Cardiac muscle cell (in vitro differentiated cells and primary cell): ENCODE results near the gene KIRREL3. TPM values are rescaled to one million over a fixed set of nuclear protein-coding genes. Genes with fewer than 3 reads are reported as not detected.

ENCODE experiments used
- DNase-seq, 2 donors: peaks; one replicate each; pipeline versions ENCODE4 v3.0.0 to v3.0.0-alpha.2; 2010 to 2017; ENCODE audit warnings: low read depth in 1 of 2, low spot score in 1 of 2
- H3K27ac ChIP-seq: fragments of 200-600 bp; sonication (generic); 2 replicates; pipeline ENCODE4 v1.5.1; 2016
- H3K27me3 ChIP-seq: fragments of 200-600 bp; sonication (generic); 2 replicates; pipeline ENCODE4 v1.6.0; 2016; ENCODE audit warnings: control low read depth
- H3K36me3 ChIP-seq: fragments of 200-600 bp; sonication (generic); 2 replicates; pipeline ENCODE4 v1.5.1; 2016; ENCODE audit warnings: control low read depth
- H3K4me1 ChIP-seq: fragments of 200-600 bp; sonication (generic); 2 replicates; pipeline ENCODE4 v1.8.1; 2017; ENCODE audit warnings: low read depth, mild to moderate bottlenecking, mixed run types
- H3K4me3 ChIP-seq: fragments of 200-600 bp; sonication (generic); 2 replicates; pipeline ENCODE4 v1.5.1; 2016; ENCODE audit warnings: mild to moderate bottlenecking
- H3K9me3 ChIP-seq: fragments of 200-600 bp; sonication (generic); 2 replicates; pipeline ENCODE4 v1.5.1; 2017; ENCODE audit warnings: low read depth, mild to moderate bottlenecking, control low read depth
- CTCF ChIP-seq: IDR thresholded peaks from 2 replicates; pipeline ENCODE4 v1.5.1; 2012; ENCODE audit warnings: low read depth, mild to moderate bottlenecking, low read length
- polyA plus RNA-seq: library from polyadenylated mRNA; unstranded; fragments of >200 nt; fragmentation: Nextera tagmentation; extraction: Ambion mirVana; gene quantifications from 2 replicates; pipeline ENCODE4 v1.2.1, GENCODE V29; 2016
- total RNA-seq: library from RNA; depleted of rRNA; stranded (reverse); fragments of >200 nt; gene quantifications from 2 replicates; pipeline ENCODE4 v1.2.3, GENCODE V29; 2016

Gene KIRREL3
- total and polyA plus RNA-seq, 2 experiments from 2014 or later = 0.12 to 0.89 TPM

DNA sequence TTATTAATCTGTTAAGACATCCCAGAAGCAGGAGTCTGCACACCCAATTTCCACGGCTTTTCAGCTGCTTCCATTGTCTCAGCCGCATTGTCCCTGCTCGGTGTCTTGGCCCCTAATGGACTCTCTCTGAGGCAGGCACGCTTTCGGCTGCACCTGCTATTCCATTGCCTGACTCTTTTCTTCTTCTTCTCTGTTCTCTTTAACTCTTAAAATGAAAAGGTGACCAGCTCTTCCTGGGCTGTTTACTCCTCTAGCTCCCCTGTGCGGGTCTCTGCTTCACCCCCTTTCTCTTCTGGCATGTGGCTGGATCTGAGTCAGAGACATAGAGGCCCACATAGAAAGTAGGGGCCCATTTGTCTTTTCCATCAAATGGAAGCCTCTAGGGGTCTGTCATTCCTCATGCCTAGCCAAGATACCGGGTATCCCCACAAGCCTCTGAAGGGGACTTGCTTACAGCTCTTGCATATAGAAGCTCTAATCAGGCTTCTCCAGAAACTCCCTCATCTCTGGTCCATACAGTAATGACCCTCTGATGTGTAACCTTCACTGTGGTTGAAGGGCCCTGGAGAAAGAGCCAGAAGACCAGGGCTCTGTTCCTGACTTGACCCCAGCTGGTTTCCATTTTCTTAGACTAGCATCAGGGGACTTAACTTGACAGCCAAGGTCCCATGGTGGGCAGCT is 401.2 kb downstream of the KIRREL3 start:
- Histone ChIP-seq H3K36me3 (no peaks in the 10 kb centered on the region), H3K4me1 (peaks cover 11% of the 10 kb centered on the region), H3K9me3 (no peaks in the 10 kb centered on the region), H3K4me3 (no peak overlapping the region), H3K27me3 (peaks cover 57% of the 10 kb centered on the region), H3K27ac (no peak overlapping the region)
- TF ChIP-seq CTCF = no peak
- no peak for DNase-seq

DNA sequence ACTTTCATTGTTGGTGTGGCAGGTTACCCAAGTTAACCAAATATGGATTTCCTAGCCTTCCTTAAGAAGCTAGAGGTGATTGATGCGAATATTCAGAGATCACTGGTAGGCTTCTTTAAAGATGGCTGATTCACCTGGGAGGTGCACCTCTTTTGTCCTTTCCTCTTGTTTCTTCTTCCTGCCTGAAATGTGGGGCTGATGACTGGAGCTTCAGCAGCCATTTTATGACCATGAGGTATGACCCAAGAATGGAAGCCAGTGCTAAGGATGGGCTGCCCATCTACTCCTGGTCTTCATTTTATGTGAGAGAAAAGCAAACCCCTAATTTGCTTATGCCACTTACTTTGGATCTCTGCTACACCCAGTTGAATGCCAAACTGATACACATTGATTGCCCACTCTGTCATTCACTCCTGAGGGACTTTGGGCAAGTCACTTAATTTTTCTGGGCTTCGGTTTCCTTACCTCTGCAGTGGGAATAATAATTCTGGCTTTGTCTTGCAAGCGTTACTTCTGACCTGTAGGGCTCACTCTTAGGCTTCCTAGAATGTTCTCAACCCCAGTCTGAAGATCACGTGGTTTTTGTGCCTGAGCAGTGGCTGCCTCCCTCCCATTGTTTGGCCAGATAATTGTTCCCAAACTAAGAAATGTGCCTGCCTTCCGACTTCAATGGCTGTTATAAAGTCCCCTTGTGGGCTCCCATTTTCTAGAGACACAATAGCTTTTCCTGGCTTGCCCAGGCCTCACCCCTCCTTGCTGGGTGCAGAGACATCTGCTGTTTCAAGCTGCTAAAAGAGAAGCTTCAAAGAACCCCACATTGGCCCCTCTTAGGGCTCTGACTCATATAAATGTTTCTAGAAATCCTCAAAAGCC is 402.0 kb downstream of the KIRREL3 start:
- Histone ChIP-seq H3K36me3 (no peaks in the 10 kb centered on the region), H3K27ac (no peak overlapping the region)
- DNase-seq = no peak

GRCh38 chr11:126597041-126597440 is 403.5 kb downstream of the KIRREL3 start:
- H3K4me3 ChIP-seq = no peak overlapping the region
- no peaks in the 10 kb centered on the region for H3K9me3 ChIP-seq
- peak in 1 of 2 donors; percentile 44 for DNase-seq
- H3K27ac ChIP-seq = no peak overlapping the region
- peaks cover 56% of the 10 kb centered on the region for H3K27me3 ChIP-seq
- H3K4me1 ChIP-seq = peaks cover 11% of the 10 kb centered on the region
- no peaks in the 10 kb centered on the region for H3K36me3 ChIP-seq
- TF ChIP-seq CTCF = no peak

More for the DNA sequence above, 402.0 kb downstream of the KIRREL3 start:
- Histone ChIP-seq H3K4me1 (peaks cover 11% of the 10 kb centered on the region), H3K9me3 (no peaks in the 10 kb centered on the region), H3K4me3 (no peak overlapping the region), H3K27me3 (peaks cover 56% of the 10 kb centered on the region)
- no peak for TF ChIP-seq CTCF

GRCh38 chr11:126596474-126596873 is 404.1 kb downstream of the KIRREL3 start:
- Histone ChIP-seq H3K36me3 (no peaks in the 10 kb centered on the region), H3K9me3 (no peaks in the 10 kb centered on the region), H3K4me1 (peaks cover 11% of the 10 kb centered on the region), H3K27me3 (peaks cover 56% of the 10 kb centered on the region), H3K27ac (no peak overlapping the region), H3K4me3 (no peak overlapping the region)
- TF ChIP-seq CTCF = no peak
- DNase-seq = no peak

- TF ChIP-seq CTCF = no peak
- Histone ChIP-seq H3K4me1 (peaks cover 11% of the 10 kb centered on the region), H3K9me3 (no peaks in the 10 kb centered on the region), H3K36me3 (no peaks in the 10 kb centered on the region), H3K27me3 (peaks cover 56% of the 10 kb centered on the region), H3K4me3 (no peak overlapping the region), H3K27ac (no peak overlapping the region)
- no peak for DNase-seq
These were observed 405.0 kb downstream of the KIRREL3 start for GRCh38 chr11:126595560-126595959.
